ENCODE results near the gene NRP1.
A peak's percentile ranks its signal among the peaks of the same experiment; 100 is the strongest.

NRP1 gene

DNA sequence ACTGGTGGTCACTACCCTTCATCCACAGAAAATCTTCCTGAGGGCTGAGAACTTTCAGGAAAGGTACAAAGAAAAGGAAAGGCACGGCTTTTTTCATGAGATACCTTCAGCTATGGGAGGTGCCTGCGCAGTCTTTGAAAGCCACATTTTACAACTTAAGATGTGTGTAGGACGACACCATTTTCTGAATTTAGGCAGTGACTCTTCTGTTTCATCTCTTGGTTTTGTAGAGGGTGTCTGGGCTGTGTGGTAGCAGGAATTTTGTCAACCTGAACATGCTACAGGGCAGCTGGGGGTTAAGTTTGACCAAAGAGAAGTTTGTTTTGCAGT, 138.1 kb downstream of the NRP1 start:
- H2BK120ac ChIP-seq (ENCODE audit: low read depth, low read length): no peak overlapping the region
- peaks cover 0 to 2% of the 10 kb centered on the region in 2 donors for H3K4me1 ChIP-seq (ENCODE audit: control insufficient read depth in 2 of 2, insufficient read depth in 1 of 2, low read depth in 1 of 2, low read length in 2 of 2)
- no peak overlapping the region for H4K91ac ChIP-seq (ENCODE audit: low read depth, low read length, poor library complexity)

DNA sequence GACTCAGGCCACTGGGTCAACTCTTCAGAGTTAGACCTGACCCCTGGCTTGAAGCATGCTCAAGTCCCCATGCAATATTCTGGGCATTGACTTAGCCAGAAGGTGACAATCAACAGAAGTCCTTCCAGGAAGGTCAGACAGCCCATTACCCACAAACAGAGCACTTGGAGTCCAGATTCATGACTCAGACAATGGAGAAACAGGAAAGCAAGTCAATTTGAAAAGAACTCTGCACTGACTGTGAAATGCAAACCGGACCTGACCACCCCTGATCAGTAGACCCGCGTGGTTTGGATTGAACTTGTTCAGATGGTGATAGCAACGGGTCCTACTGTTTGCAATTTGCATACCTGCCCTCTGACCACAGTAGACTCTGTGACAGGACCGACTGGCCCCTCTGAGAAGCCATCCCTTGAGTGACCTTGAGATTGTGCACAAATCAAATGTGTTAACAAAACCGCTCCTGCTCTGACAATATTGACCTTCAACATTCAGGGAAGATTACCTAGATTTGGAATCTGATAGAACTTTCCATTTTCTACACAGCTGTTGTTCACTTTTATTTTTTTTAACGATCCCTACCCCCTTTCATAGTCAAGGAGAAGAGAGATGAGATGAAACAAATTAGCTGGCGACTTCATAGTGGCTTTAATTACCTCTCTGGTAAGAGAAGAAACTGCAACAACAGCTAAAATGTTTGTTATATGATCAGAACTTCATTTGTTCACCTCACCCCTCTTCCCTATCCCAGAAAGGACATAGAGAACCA, 138.7 kb downstream of the NRP1 start:
- WGBS, 2 donors (ENCODE audit: extremely low coverage in 2 of 2, insufficient read length in 2 of 2, insufficient replicate concordance in 1 of 2): no CpG with 5 or more reads among the region's 8 CpGs
- no peak for DNase-seq (ENCODE audit: low spot score)
- H3K9ac ChIP-seq (ENCODE audit: low read depth, low read length, poor library complexity): no peak overlapping the region
- no peak overlapping the region for H4K91ac ChIP-seq (ENCODE audit: low read depth, low read length, poor library complexity)
- no peaks in the 10 kb centered on the region for H3K9me3 ChIP-seq (replicated peaks in 1 of 2; ENCODE audit: control insufficient read depth in 2 of 2, insufficient read depth in 1 of 2, low read depth in 1 of 2, low read length in 2 of 2)
- H3K79me1 ChIP-seq (ENCODE audit: low read depth, low read length): no peaks in the 10 kb centered on the region
- H3K4ac ChIP-seq (ENCODE audit: low read length): no peak overlapping the region
- no peak overlapping the region for H3K27ac ChIP-seq (replicated peaks; ENCODE audit: low read length)
- no peak overlapping the region for H3K18ac ChIP-seq (ENCODE audit: low read length)
- no peak overlapping the region for H3K23ac ChIP-seq (ENCODE audit: low read depth, low read length, poor library complexity)
- H3K4me1 ChIP-seq (ENCODE audit: control insufficient read depth in 2 of 2, insufficient read depth in 1 of 2, low read depth in 1 of 2, low read length in 2 of 2): peaks cover 0 to 2% of the 10 kb centered on the region in 2 donors
- H2AFZ ChIP-seq (ENCODE audit: low read length): no peak overlapping the region
- no peak overlapping the region for H2BK5ac ChIP-seq (ENCODE audit: low read length)
- H3K4me3 ChIP-seq (ENCODE audit: low read length in 2 of 2): no peak overlapping the region
- no peak overlapping the region for H2BK120ac ChIP-seq (ENCODE audit: low read depth, low read length)
- no peak overlapping the region for H4K8ac ChIP-seq (ENCODE audit: low read depth, low read length)
- H2BK12ac ChIP-seq (ENCODE audit: low read length): no peak overlapping the region
- no peaks in the 10 kb centered on the region for H3K27me3 ChIP-seq (ENCODE audit: control insufficient read depth in 3 of 3, insufficient read depth in 3 of 3, low read depth in 1 of 3, low read length in 3 of 3)
- peaks cover 0 to 94% of the 10 kb centered on the region in 2 donors for H3K36me3 ChIP-seq (replicated peaks in 1 of 2; ENCODE audit: control insufficient read depth in 2 of 2, insufficient read depth in 2 of 2, low read length in 2 of 2)
- no peak overlapping the region for H2BK15ac ChIP-seq (ENCODE audit: low read length)
- no peak overlapping the region for H2AK5ac ChIP-seq (ENCODE audit: low read depth, low read length)
- H3K4me2 ChIP-seq (ENCODE audit: insufficient read depth, low read length, poor library complexity, severe bottlenecking): no peak overlapping the region
- no peak overlapping the region for H3K14ac ChIP-seq (ENCODE audit: low read length)

More for the DNA sequence above, 138.1 kb downstream of the NRP1 start:
- Histone ChIP-seq H3K9ac (ENCODE audit: low read depth, low read length, poor library complexity) (no peak overlapping the region), H3K23ac (ENCODE audit: low read depth, low read length, poor library complexity) (no peak overlapping the region), H2BK5ac (ENCODE audit: low read length) (no peak overlapping the region), H3K4me3 (ENCODE audit: low read length in 2 of 2) (no peak overlapping the region), H3K18ac (ENCODE audit: low read length) (no peak overlapping the region), H2AFZ (ENCODE audit: low read length) (no peak overlapping the region), H3K9me3 (replicated peaks in 1 of 2; ENCODE audit: control insufficient read depth in 2 of 2, insufficient read depth in 1 of 2, low read depth in 1 of 2, low read length in 2 of 2) (no peaks in the 10 kb centered on the region), H3K79me1 (ENCODE audit: low read depth, low read length) (no peaks in the 10 kb centered on the region), H3K36me3 (replicated peaks in 1 of 2; ENCODE audit: control insufficient read depth in 2 of 2, insufficient read depth in 2 of 2, low read length in 2 of 2) (peaks cover 0 to 94% of the 10 kb centered on the region in 2 donors), H2BK15ac (ENCODE audit: low read length) (no peak overlapping the region), H2BK12ac (ENCODE audit: low read length) (no peak overlapping the region), H4K8ac (ENCODE audit: low read depth, low read length) (no peak overlapping the region), H3K4me2 (ENCODE audit: insufficient read depth, low read length, poor library complexity, severe bottlenecking) (no peak overlapping the region), H3K4ac (ENCODE audit: low read length) (no peak overlapping the region), H2AK5ac (ENCODE audit: low read depth, low read length) (no peak overlapping the region), H3K27ac (replicated peaks; ENCODE audit: low read length) (no peak overlapping the region), H3K14ac (ENCODE audit: low read length) (no peak overlapping the region), H3K27me3 (ENCODE audit: control insufficient read depth in 3 of 3, insufficient read depth in 3 of 3, low read depth in 1 of 3, low read length in 3 of 3) (no peaks in the 10 kb centered on the region)
- no CpG with 5 or more reads among the region's 3 CpGs for WGBS, 2 donors (ENCODE audit: extremely low coverage in 2 of 2, insufficient read length in 2 of 2, insufficient replicate concordance in 1 of 2)
- DNase-seq (ENCODE audit: low spot score): no peak

GRCh38 chr10:33193701-33194521, 140.6 kb downstream of the NRP1 start:
- no peak overlapping the region for H2AK5ac ChIP-seq (ENCODE audit: low read depth, low read length)
- no peaks in the 10 kb centered on the region for H3K79me1 ChIP-seq (ENCODE audit: low read depth, low read length)
- H3K9ac ChIP-seq (ENCODE audit: low read depth, low read length, poor library complexity): no peak overlapping the region
- no peak overlapping the region for H3K18ac ChIP-seq (ENCODE audit: low read length)
- H3K27ac ChIP-seq (replicated peaks; ENCODE audit: low read length): no peak overlapping the region
- no peak overlapping the region for H4K91ac ChIP-seq (ENCODE audit: low read depth, low read length, poor library complexity)
- no peak overlapping the region for H4K8ac ChIP-seq (ENCODE audit: low read depth, low read length)
- no peak overlapping the region for H2AFZ ChIP-seq (ENCODE audit: low read length)
- no peaks in the 10 kb centered on the region for H3K27me3 ChIP-seq (ENCODE audit: control insufficient read depth in 3 of 3, insufficient read depth in 3 of 3, low read depth in 1 of 3, low read length in 3 of 3)
- no peak overlapping the region for H3K4me2 ChIP-seq (ENCODE audit: insufficient read depth, low read length, poor library complexity, severe bottlenecking)
- no peak overlapping the region for H2BK12ac ChIP-seq (ENCODE audit: low read length)
- H3K4me3 ChIP-seq (ENCODE audit: low read length in 2 of 2): no peak overlapping the region
- no peak overlapping the region for H2BK120ac ChIP-seq (ENCODE audit: low read depth, low read length)
- DNase-seq (ENCODE audit: low spot score): no peak
- H3K23ac ChIP-seq (ENCODE audit: low read depth, low read length, poor library complexity): no peak overlapping the region
- H3K9me3 ChIP-seq (replicated peaks in 1 of 2; ENCODE audit: control insufficient read depth in 2 of 2, insufficient read depth in 1 of 2, low read depth in 1 of 2, low read length in 2 of 2): no peaks in the 10 kb centered on the region
- H2BK15ac ChIP-seq (ENCODE audit: low read length): no peak overlapping the region
- H3K36me3 ChIP-seq (replicated peaks in 1 of 2; ENCODE audit: control insufficient read depth in 2 of 2, insufficient read depth in 2 of 2, low read length in 2 of 2): peaks cover 0 to 86% of the 10 kb centered on the region in 2 donors
- H2BK5ac ChIP-seq (ENCODE audit: low read length): no peak overlapping the region
- no peak overlapping the region for H3K4ac ChIP-seq (ENCODE audit: low read length)
- peaks cover 0 to 8% of the 10 kb centered on the region in 2 donors for H3K4me1 ChIP-seq (ENCODE audit: control insufficient read depth in 2 of 2, insufficient read depth in 1 of 2, low read depth in 1 of 2, low read length in 2 of 2)
- no CpG with 5 or more reads among the region's 6 CpGs for WGBS, 2 donors (ENCODE audit: extremely low coverage in 2 of 2, insufficient read length in 2 of 2, insufficient replicate concordance in 1 of 2)
- no peak overlapping the region for H3K14ac ChIP-seq (ENCODE audit: low read length)

DNA sequence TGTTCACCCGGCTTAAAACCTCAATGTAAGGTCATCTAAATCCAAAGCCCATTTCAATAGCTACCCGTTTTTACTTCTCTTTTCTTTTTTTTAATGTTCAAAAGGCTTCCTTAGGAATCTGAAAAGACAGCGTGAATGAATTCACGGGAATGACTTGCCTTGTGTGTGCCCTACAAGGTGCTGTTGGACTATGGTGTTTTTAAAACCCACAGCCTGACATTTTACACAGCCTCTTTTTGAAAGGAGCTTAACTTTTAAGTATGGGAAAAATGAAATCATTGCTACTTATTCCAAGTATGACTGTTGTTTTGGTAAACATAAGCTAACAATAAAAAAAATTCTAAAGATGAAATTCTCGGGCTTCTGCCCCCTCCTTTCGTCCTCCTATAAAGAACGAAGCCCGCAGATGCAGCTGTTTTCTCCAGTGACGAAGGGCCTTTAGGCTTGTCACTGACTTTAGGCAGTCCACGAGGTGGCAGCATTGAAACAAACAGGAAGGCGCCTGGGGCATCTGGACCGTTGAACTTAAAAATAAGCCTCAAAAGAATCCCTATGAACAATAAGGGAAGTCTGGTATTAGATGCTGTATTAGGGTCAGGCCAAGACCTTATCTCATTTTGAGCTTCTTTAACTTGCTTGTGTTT, 141.3 kb downstream of the NRP1 start:
- Histone ChIP-seq H3K9me3 (replicated peaks in 1 of 2; ENCODE audit: control insufficient read depth in 2 of 2, insufficient read depth in 1 of 2, low read depth in 1 of 2, low read length in 2 of 2) (no peaks in the 10 kb centered on the region), H3K4me1 (ENCODE audit: control insufficient read depth in 2 of 2, insufficient read depth in 1 of 2, low read depth in 1 of 2, low read length in 2 of 2) (peaks cover 0 to 8% of the 10 kb centered on the region in 2 donors), H2BK120ac (ENCODE audit: low read depth, low read length) (no peak overlapping the region), H3K23ac (ENCODE audit: low read depth, low read length, poor library complexity) (no peak overlapping the region), H4K8ac (ENCODE audit: low read depth, low read length) (no peak overlapping the region), H3K27ac (replicated peaks; ENCODE audit: low read length) (no peak overlapping the region), H2BK12ac (ENCODE audit: low read length) (no peak overlapping the region), H3K36me3 (replicated peaks in 1 of 2; ENCODE audit: control insufficient read depth in 2 of 2, insufficient read depth in 2 of 2, low read length in 2 of 2) (peaks cover 0 to 82% of the 10 kb centered on the region in 2 donors), H3K9ac (ENCODE audit: low read depth, low read length, poor library complexity) (no peak overlapping the region), H2BK15ac (ENCODE audit: low read length) (no peak overlapping the region), H3K4me2 (ENCODE audit: insufficient read depth, low read length, poor library complexity, severe bottlenecking) (no peak overlapping the region), H3K4me3 (ENCODE audit: low read length in 2 of 2) (no peak overlapping the region), H2BK5ac (ENCODE audit: low read length) (no peak overlapping the region), H3K14ac (ENCODE audit: low read length) (no peak overlapping the region), H3K18ac (ENCODE audit: low read length) (no peak overlapping the region), H2AFZ (ENCODE audit: low read length) (no peak overlapping the region), H4K91ac (ENCODE audit: low read depth, low read length, poor library complexity) (no peak overlapping the region), H3K79me1 (ENCODE audit: low read depth, low read length) (no peaks in the 10 kb centered on the region), H3K27me3 (ENCODE audit: control insufficient read depth in 3 of 3, insufficient read depth in 3 of 3, low read depth in 1 of 3, low read length in 3 of 3) (no peaks in the 10 kb centered on the region), H3K4ac (ENCODE audit: low read length) (no peak overlapping the region), H2AK5ac (ENCODE audit: low read depth, low read length) (no peak overlapping the region)
- whole genome bisulfite sequencing, 2 donors (ENCODE audit: extremely low coverage in 2 of 2, insufficient read length in 2 of 2, insufficient replicate concordance in 1 of 2): no CpG with 5 or more reads among the region's 12 CpGs
- DNase-seq (ENCODE audit: low spot score): peak; percentile 57

Data from neuronal stem cell (in vitro differentiated cells).